HG03039 (cell line): ENCODE measurements around the gene PLCB2.

ENCODE experiments used
- ATAC-seq: cut with Tn5 transposase; IDR thresholded peaks from one replicate; pipeline ENCODE4 v1.9.1; 2021; ENCODE audit warnings: mild to moderate bottlenecking, moderate library complexity; ENCODE audit not compliant: unreplicated experiment

PLCB2 gene

GRCh38 chr15:40307421-40308211, at the start of gene PLCB2:
Gene PLCB2, minus strand, starts transcription at chr15:40307935. Its CDS starts 263 bp downstream, at chr15:40307672.
- ATAC-seq, result no peak

- ATAC-seq, result no peak
Observed at GRCh38 chr15:40357246-40357645, 49.5 kb upstream of the PLCB2 start.

- ATAC-seq, result no peak
Observed at GRCh38 chr15:40355976-40356585, 48.3 kb upstream of the PLCB2 start.

- ATAC-seq, result no peak
Observed at GRCh38 chr15:40354408-40355171, 46.9 kb upstream of the PLCB2 start.

- no peak for ATAC-seq
Observed at GRCh38 chr15:40353697-40354096, 46.0 kb upstream of the PLCB2 start.

- ATAC-seq, result no peak
Observed at GRCh38 chr15:40352281-40352901, 44.7 kb upstream of the PLCB2 start.

GRCh38 chr15:40349163-40349562, 41.4 kb upstream of the PLCB2 start:
- ATAC-seq, result no peak

- ATAC-seq, result no peak
Observed at GRCh38 chr15:40348474-40348870, 40.7 kb upstream of the PLCB2 start.

GRCh38 chr15:40347559-40348473, 40.1 kb upstream of the PLCB2 start:
- ATAC-seq, result no peak

- ATAC-seq, result no peak
Observed at GRCh38 chr15:40346579-40347558, 39.1 kb upstream of the PLCB2 start.

GRCh38 chr15:40345867-40346578, 38.3 kb upstream of the PLCB2 start:
- ATAC-seq, result no peak

GRCh38 chr15:40345225-40345866, 37.6 kb upstream of the PLCB2 start:
- no peak for ATAC-seq

GRCh38 chr15:40344631-40345120, 36.9 kb upstream of the PLCB2 start:
- ATAC-seq, result no peak

GRCh38 chr15:40344217-40344616, 36.5 kb upstream of the PLCB2 start:
- no peak for ATAC-seq

- no peak for ATAC-seq
Observed at GRCh38 chr15:40343512-40343911, 35.8 kb upstream of the PLCB2 start.

- no peak for ATAC-seq
Observed at GRCh38 chr15:40342416-40343320, 34.9 kb upstream of the PLCB2 start.
